Measurements from ENCODE around the gene TLE1.

The TLE1 gene

GRCh38 chr9:81565144-81565543, 124.2 kb downstream of the TLE1 start:
- no peak overlapping the region for H3K4me3 ChIP-seq (ENCODE audit: low read length, poor library complexity, severe bottlenecking)
- no peak overlapping the region for H2AFZ ChIP-seq (ENCODE audit: low read length)
- H3K4me1 ChIP-seq (ENCODE audit: insufficient read depth, low read length, poor library complexity, severe bottlenecking): no peaks in the 10 kb centered on the region
- no peaks in the 10 kb centered on the region for H3K9me2 ChIP-seq (replicated peaks; ENCODE audit: low read depth, low read length)
- no peaks in the 10 kb centered on the region for H4K20me1 ChIP-seq (ENCODE audit: insufficient read depth, low read length, poor library complexity, severe bottlenecking)
- H3K4me2 ChIP-seq (ENCODE audit: low read depth, low read length, poor library complexity, severe bottlenecking): no peak overlapping the region
- TF ChIP-seq EZH2phosphoT487 (IDR thresholded peaks at IDR 0.05; ENCODE audit: borderline replicate concordance): no peak
- no peak for TF ChIP-seq CTCF (conservative IDR thresholded peaks at IDR 0.05; ENCODE audit: low read length)
- no peaks in the 10 kb centered on the region for H3K79me2 ChIP-seq (ENCODE audit: insufficient read depth, low read length)
- H3K9me3 ChIP-seq (ENCODE audit: insufficient read depth, low read depth, low read length): no peaks in the 10 kb centered on the region
- H3K9ac ChIP-seq (ENCODE audit: low read depth, low read length, poor library complexity, severe bottlenecking): no peak overlapping the region
- no peaks in the 10 kb centered on the region for H3K27me3 ChIP-seq (ENCODE audit: insufficient read depth, low read length, poor library complexity, severe bottlenecking)
- no peaks in the 10 kb centered on the region for H3K36me3 ChIP-seq (ENCODE audit: insufficient read depth, low read length)
- H3F3A ChIP-seq (ENCODE audit: low read depth): no peaks in the 10 kb centered on the region

GRCh38 chr9:81564632-81565031, 124.7 kb downstream of the TLE1 start:
- no peak overlapping the region for H3K9ac ChIP-seq (ENCODE audit: low read depth, low read length, poor library complexity, severe bottlenecking)
- TF ChIP-seq EZH2phosphoT487 (IDR thresholded peaks at IDR 0.05; ENCODE audit: borderline replicate concordance): no peak
- TF ChIP-seq CTCF (conservative IDR thresholded peaks at IDR 0.05; ENCODE audit: low read length): no peak
- no peaks in the 10 kb centered on the region for H3F3A ChIP-seq (ENCODE audit: low read depth)
- H3K79me2 ChIP-seq (ENCODE audit: insufficient read depth, low read length): no peaks in the 10 kb centered on the region
- H3K4me2 ChIP-seq (ENCODE audit: low read depth, low read length, poor library complexity, severe bottlenecking): no peak overlapping the region
- H2AFZ ChIP-seq (ENCODE audit: low read length): no peak overlapping the region
- no peaks in the 10 kb centered on the region for H4K20me1 ChIP-seq (ENCODE audit: insufficient read depth, low read length, poor library complexity, severe bottlenecking)
- H3K9me3 ChIP-seq (ENCODE audit: insufficient read depth, low read depth, low read length): no peaks in the 10 kb centered on the region
- no peaks in the 10 kb centered on the region for H3K4me1 ChIP-seq (ENCODE audit: insufficient read depth, low read length, poor library complexity, severe bottlenecking)
- H3K9me2 ChIP-seq (replicated peaks; ENCODE audit: low read depth, low read length): no peaks in the 10 kb centered on the region
- no peaks in the 10 kb centered on the region for H3K27me3 ChIP-seq (ENCODE audit: insufficient read depth, low read length, poor library complexity, severe bottlenecking)
- no peak overlapping the region for H3K4me3 ChIP-seq (ENCODE audit: low read length, poor library complexity, severe bottlenecking)
- H3K36me3 ChIP-seq (ENCODE audit: insufficient read depth, low read length): no peaks in the 10 kb centered on the region

- no peak overlapping the region for H2AFZ ChIP-seq (ENCODE audit: low read length)
- no peaks in the 10 kb centered on the region for H3K36me3 ChIP-seq (ENCODE audit: insufficient read depth, low read length)
- no peaks in the 10 kb centered on the region for H3K4me1 ChIP-seq (ENCODE audit: insufficient read depth, low read length, poor library complexity, severe bottlenecking)
- no peak overlapping the region for H3K9ac ChIP-seq (ENCODE audit: low read depth, low read length, poor library complexity, severe bottlenecking)
- H3K4me3 ChIP-seq (ENCODE audit: low read length, poor library complexity, severe bottlenecking): no peak overlapping the region
- TF ChIP-seq EZH2phosphoT487 (IDR thresholded peaks at IDR 0.05; ENCODE audit: borderline replicate concordance) (no peak), CTCF (conservative IDR thresholded peaks at IDR 0.05; ENCODE audit: low read length) (no peak)
- no peaks in the 10 kb centered on the region for H4K20me1 ChIP-seq (ENCODE audit: insufficient read depth, low read length, poor library complexity, severe bottlenecking)
- H3K9me3 ChIP-seq (ENCODE audit: insufficient read depth, low read depth, low read length): no peaks in the 10 kb centered on the region
- H3F3A ChIP-seq (ENCODE audit: low read depth): no peaks in the 10 kb centered on the region
- H3K9me2 ChIP-seq (replicated peaks; ENCODE audit: low read depth, low read length): no peaks in the 10 kb centered on the region
- no peaks in the 10 kb centered on the region for H3K27me3 ChIP-seq (ENCODE audit: insufficient read depth, low read length, poor library complexity, severe bottlenecking)
- no peak overlapping the region for H3K4me2 ChIP-seq (ENCODE audit: low read depth, low read length, poor library complexity, severe bottlenecking)
- no peaks in the 10 kb centered on the region for H3K79me2 ChIP-seq (ENCODE audit: insufficient read depth, low read length)
These were observed 125.6 kb downstream of the TLE1 start for GRCh38 chr9:81563739-81564138.

Measured in Loucy (cell line).